Tibial nerve (tissue), 4 donors: Measurements from ENCODE around the gene STRIP1. TPM values are rescaled to one million over a fixed set of nuclear protein-coding genes. Genes with fewer than 3 reads are reported as not detected.

Experiments
- DNase-seq, 2 donors: peaks; one replicate each; pipeline ENCODE4 v3.0.0-alpha.2; 2019; ENCODE audit warnings: low spot score in 2 of 2
- H3K27ac ChIP-seq, 4 donors: fragments of 200-600 bp; sonication (generic) in 3 of 4; one replicate each; pipeline ENCODE4 v1.5.1; 2017 to 2019; ENCODE audit warnings: mild to moderate bottlenecking in 1 of 4
- H3K27me3 ChIP-seq, 2 donors: fragments of 200-600 bp; sonication (generic) in 1 of 2; one replicate each; pipeline versions ENCODE4 v1.5.1 to v1.6.0; 2017 to 2019
- H3K36me3 ChIP-seq, 3 donors: fragments of 200-600 bp; sonication (generic); one replicate each; pipeline ENCODE4 v1.5.1; 2018 to 2019
- H3K4me1 ChIP-seq, 4 donors: fragments of 200-600 bp; sonication (generic) in 3 of 4; one replicate each; pipeline ENCODE4 v1.5.1; 2017 to 2019
- H3K4me3 ChIP-seq, 4 donors: fragments of 200-600 bp; sonication (generic) in 3 of 4; one replicate each; pipeline ENCODE4 v1.5.1; 2017 to 2019; ENCODE audit warnings: mild to moderate bottlenecking in 1 of 4, moderate library complexity in 1 of 4
- H3K9me3 ChIP-seq, 4 donors: fragments of 200-600 bp; sonication (generic) in 3 of 4; one replicate each; pipeline ENCODE4 v1.5.1; 2017 to 2019
- CTCF ChIP-seq, 5 experiments: fragments of 200-600 bp in 3 of 5; fragments of 450-650 bp in 2 of 5; sonication (generic) in 3 of 5; IDR thresholded peaks; one replicate each; pipeline ENCODE4 v1.5.1; 2016 to 2019; ENCODE audit warnings: antibody characterized with exemption in 5 of 5, mild to moderate bottlenecking in 3 of 5, moderate library complexity in 2 of 5
- EP300 ChIP-seq, 2 donors: sonication (generic); formaldehyde crosslinking; IDR thresholded peaks; one replicate each; pipeline ENCODE4 v1.6.1; 2017; ENCODE audit warnings: antibody characterized with exemption in 2 of 2, mild to moderate bottlenecking in 1 of 2
- POLR2A ChIP-seq, 2 donors: fragments of 450-650 bp; IDR thresholded peaks; one replicate each; pipeline ENCODE4 v1.6.1; 2017; ENCODE audit warnings: antibody characterized with exemption in 2 of 2, mild to moderate bottlenecking in 2 of 2, moderate library complexity in 2 of 2
- WGBS, 2 donors: methylation state at CpG; one replicate each; pipeline ENCODE4 v1.1.5; 2018; 5-methylcytosine and 5-hydroxymethylcytosine counted together
- total RNA-seq, 4 donors: library from RNA; depleted of rRNA; stranded (reverse); fragments of >200 nt; gene quantifications; one replicate each; pipeline ENCODE4 v1.1.0, GENCODE V29; 2016

The STRIP1 gene
- total RNA-seq, 4 donors from 2014 or later, result 37.7 to 43.5 (median 39.7) TPM

GRCh38 chr1:110003747-110004428, 30.5 kb upstream of the STRIP1 start:
- DNase-seq, result peak; percentile 30 to 56
- WGBS, 2 donors, result 23 to 32% methylated on average over 8 of the region's 8 CpGs
- Histone ChIP-seq H3K36me3 (no peaks in the 10 kb centered on the region), H3K27ac (peak overlapping the region; percentile 6 to 79 (median 63)), H3K4me1 (peaks cover 0 to 64% (median 30%) of the 10 kb centered on the region in 4 donors), H3K4me3 (no peak overlapping the region), H3K9me3 (no peaks in the 10 kb centered on the region), H3K27me3 (no peaks in the 10 kb centered on the region)
- no peak for TF ChIP-seq CTCF (IDR thresholded peaks at IDR 0.05)
- TF ChIP-seq EP300 (IDR thresholded peaks at IDR 0.05), result peak in 1 of 2 donors; percentile 45

DNA sequence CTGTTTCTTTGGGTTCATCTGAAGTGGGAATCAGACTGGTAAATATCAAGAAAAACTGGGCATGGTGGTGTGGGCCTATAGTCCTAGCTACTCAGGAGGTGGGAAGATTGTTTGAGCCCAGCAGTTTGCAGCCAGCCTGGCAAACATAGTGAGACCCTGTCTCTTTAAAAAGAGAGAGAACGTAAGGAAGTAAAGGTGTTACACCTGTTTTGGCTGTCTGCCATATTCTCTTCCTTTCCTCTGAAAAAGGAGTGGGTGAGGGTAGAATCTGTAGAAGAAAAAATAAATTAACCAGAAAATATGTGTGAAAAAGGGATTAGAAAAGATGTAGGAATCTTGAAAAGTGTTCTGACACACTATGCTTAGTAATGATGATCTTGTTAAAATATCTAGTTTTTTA, 29.8 kb upstream of the STRIP1 start:
- Histone ChIP-seq H3K27ac (peak overlapping the region in 3 of 4 donors; percentile 51 to 79 (median 75)), H3K9me3 (no peaks in the 10 kb centered on the region), H3K4me3 (no peak overlapping the region), H3K36me3 (peaks cover 0 to 6% (median 0%) of the 10 kb centered on the region in 3 donors), H3K4me1 (peaks cover 0 to 58% (median 30%) of the 10 kb centered on the region in 4 donors), H3K27me3 (no peaks in the 10 kb centered on the region)
- WGBS, 2 donors, result 68 to 86% methylated on average over 1 of the region's 1 CpG
- TF ChIP-seq POLR2A (IDR thresholded peaks at IDR 0.05) (no peak), CTCF (IDR thresholded peaks at IDR 0.05) (no peak), EP300 (IDR thresholded peaks at IDR 0.05) (no peak)
- no peak for DNase-seq

GRCh38 chr1:110005971-110006370, 28.5 kb upstream of the STRIP1 start:
- no peaks in the 10 kb centered on the region for H3K9me3 ChIP-seq
- DNase-seq, result no peak
- no peaks in the 10 kb centered on the region for H3K27me3 ChIP-seq
- H3K4me1 ChIP-seq, result peaks cover 0 to 54% (median 30%) of the 10 kb centered on the region in 4 donors
- TF ChIP-seq EP300 (IDR thresholded peaks at IDR 0.05) (no peak), CTCF (IDR thresholded peaks at IDR 0.05) (no peak)
- H3K27ac ChIP-seq, result no peak overlapping the region
- H3K36me3 ChIP-seq, result peaks cover 0 to 20% (median 0%) of the 10 kb centered on the region in 3 donors
- H3K4me3 ChIP-seq, result no peak overlapping the region

GRCh38 chr1:110006516-110006915, 27.9 kb upstream of the STRIP1 start:
- TF ChIP-seq CTCF (IDR thresholded peaks at IDR 0.05), result no peak
- TF ChIP-seq EP300 (IDR thresholded peaks at IDR 0.05), result no peak
- no peak for TF ChIP-seq POLR2A (IDR thresholded peaks at IDR 0.05)
- Histone ChIP-seq H3K4me1 (peaks cover 0 to 54% (median 30%) of the 10 kb centered on the region in 4 donors), H3K9me3 (no peaks in the 10 kb centered on the region), H3K27ac (no peak overlapping the region), H3K4me3 (no peak overlapping the region), H3K36me3 (peaks cover 0 to 25% (median 0%) of the 10 kb centered on the region in 3 donors), H3K27me3 (no peaks in the 10 kb centered on the region)
- WGBS, 2 donors, result 5 to 21% methylated on average over 1 of the region's 1 CpG
- no peak for DNase-seq

DNA sequence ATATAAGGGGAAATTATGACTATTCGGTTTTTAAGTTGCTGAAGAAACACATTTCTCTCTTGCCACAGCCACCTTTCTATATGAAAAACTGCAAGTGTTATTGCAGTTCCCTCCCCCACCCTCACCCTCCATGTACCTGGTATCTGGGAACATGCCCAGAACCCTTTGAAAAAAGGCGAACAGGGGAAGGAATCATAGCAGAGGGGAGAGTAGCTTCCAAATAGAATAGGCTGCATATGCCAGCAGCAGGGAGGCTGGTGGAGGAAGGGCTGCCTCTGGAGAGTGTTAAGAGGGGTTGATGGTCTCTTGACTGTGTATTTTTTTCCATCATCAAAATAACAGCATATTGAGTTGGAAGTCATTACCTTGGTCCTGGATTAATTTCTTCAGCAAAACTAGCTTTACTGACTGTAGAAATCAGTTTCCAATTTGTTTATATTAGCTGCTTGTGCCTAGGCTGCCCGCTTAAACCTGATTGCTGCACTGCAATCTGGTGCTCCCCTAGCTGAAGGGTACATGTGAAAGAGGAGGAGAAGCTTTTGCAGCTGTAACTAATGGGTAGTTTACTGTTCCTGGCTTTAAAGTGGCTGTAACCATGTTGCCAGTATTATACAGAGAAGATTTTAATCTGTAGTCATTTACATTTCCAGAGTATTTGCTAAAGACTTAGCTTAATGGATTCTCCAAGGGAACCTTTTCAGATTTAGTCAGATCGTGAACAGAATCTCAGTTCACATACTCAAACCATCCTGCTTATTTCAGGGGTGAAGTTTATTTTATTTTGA, 27.2 kb upstream of the STRIP1 start:
- Histone ChIP-seq H3K27me3 (no peaks in the 10 kb centered on the region), H3K4me3 (no peak overlapping the region), H3K4me1 (peaks cover 0 to 50% (median 30%) of the 10 kb centered on the region in 4 donors), H3K9me3 (no peaks in the 10 kb centered on the region), H3K36me3 (peaks cover 0 to 32% (median 0%) of the 10 kb centered on the region in 3 donors), H3K27ac (no peak overlapping the region)
- 72 to 82% methylated on average over 4 of the region's 4 CpGs for WGBS, 2 donors
- TF ChIP-seq EP300 (IDR thresholded peaks at IDR 0.05) (no peak), POLR2A (IDR thresholded peaks at IDR 0.05) (no peak), CTCF (IDR thresholded peaks at IDR 0.05) (no peak)
- DNase-seq, result no peak
